Endometrial microvascular endothelial cells (primary cell): ENCODE results near the gene CLRN1. TPM values are rescaled to one million over a fixed set of nuclear protein-coding genes. Genes with fewer than 3 reads are reported as not detected.

Experiments used
- in situ Hi-C: cut with HindIII; loops from 2 replicates; pipeline ENCODE4 v1.10.0; 2017; ENCODE audit warnings: low sequenced_read_pairs, low pct_unique_long_range_greater_than_20kb; ENCODE audit errors: inconsistent ontology term
- total RNA-seq: library from RNA; depleted of rRNA; stranded (reverse); fragments of >200 nt; gene quantifications from one replicate; pipeline ENCODE4 v1.2.3, GENCODE V29; 2015; ENCODE audit errors: inconsistent ontology term

Gene CLRN1
- total RNA-seq, 1 donor from 2014 or later, result not detected

GRCh38 chr3:150985711-150986110 is 13.2 kb upstream of the CLRN1 start:
- in situ Hi-C loops, result no loop called here

GRCh38 chr3:150984066-150984465 is 11.5 kb upstream of the CLRN1 start:
- in situ Hi-C loops, result no loop called here

GRCh38 chr3:150978566-150979148 is 6.1 kb upstream of the CLRN1 start:
- in situ Hi-C loops, result no loop called here

- in situ Hi-C loops, result no loop called here
These were observed 3.5 kb upstream of the CLRN1 start for GRCh38 chr3:150975992-150976368.

- in situ Hi-C loops, result no loop called here
These were observed 2.8 kb upstream of the CLRN1 start for GRCh38 chr3:150975086-150975991.

DNA sequence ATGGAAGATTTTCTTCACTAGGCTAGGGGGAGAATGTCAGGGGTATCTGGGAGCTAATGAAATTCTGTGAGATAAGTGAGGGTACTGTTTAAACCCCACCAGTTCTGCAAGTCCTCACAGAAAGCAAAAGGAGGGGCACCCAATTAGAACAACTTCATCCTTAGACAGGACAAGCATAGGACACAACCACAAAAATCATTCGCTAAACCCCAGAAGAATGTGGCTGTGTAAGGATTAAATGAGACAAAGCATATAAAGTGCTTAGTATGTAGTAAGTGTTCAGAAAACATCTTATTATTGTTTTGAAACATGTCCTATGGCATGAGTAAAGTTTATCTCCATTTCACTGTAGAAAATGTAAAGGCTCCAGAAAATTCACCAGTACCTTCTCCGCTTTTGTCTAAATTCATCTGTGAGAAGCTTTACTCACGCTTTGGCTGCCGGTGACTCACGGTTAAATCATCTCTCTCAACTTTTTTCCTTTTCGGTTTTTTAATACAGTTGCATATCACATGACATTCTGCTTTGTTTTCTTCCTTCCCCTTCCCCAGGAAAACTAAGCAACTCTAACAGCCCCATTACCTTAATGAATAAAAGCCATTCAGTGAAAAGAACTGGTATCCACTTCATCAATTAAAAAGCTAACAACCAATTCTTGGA is 1.7 kb downstream of the CLRN1 start:
- in situ Hi-C loops, result no loop called here

- in situ Hi-C loops, result no loop called here
These were observed 4.0 kb downstream of the CLRN1 start for GRCh38 chr3:150968341-150969035.

DNA sequence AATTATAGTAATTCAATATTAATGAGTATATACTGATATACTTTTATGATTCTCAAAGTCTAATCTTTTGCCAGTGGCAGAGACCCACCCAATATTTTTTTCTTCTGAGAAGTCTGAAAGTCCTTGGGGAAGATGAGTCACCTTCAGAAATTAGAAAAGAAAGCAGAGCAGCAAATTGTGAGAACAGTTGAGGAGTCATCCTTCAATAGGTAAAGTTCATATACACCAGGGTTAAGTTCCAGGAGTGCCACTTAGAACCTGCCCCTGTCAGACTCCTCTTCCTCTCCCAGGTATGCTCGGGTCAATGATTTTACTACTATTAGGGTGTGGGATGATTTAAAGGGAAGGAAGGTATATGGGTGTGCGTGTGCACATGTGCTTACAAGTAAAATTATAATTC is 7.1 kb downstream of the CLRN1 start:
- in situ Hi-C loops, result no loop called here

- in situ Hi-C loops, result no loop called here
These were observed 10.6 kb downstream of the CLRN1 start for GRCh38 chr3:150961949-150962348.

GRCh38 chr3:150960708-150961684 is 11.5 kb downstream of the CLRN1 start:
- in situ Hi-C loops, result no loop called here

- in situ Hi-C loops, result no loop called here
These were observed 13.8 kb downstream of the CLRN1 start for GRCh38 chr3:150958683-150959082.

DNA sequence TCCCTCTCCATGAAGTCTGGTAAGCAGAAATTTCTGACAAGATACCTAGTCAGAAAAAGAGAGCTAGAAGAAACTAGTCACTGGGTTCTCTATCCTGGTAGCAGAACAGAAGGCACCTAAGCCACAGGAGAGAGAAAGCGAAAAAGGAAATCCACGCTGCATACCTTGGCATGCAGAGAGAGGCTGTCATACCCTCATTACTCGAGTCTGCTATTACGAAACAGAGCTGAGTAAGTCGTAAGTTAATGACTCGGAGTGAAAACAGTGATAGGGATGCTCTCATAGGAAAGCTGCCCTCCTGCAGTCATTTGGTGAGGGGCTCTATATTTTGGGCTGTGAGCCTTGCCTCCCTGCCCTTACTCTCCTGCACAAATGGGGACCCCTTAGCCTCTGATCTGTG is 16.2 kb downstream of the CLRN1 start:
- in situ Hi-C loops, result no loop called here

GRCh38 chr3:150951923-150952322 is 20.6 kb downstream of the CLRN1 start:
- in situ Hi-C loops, result no loop called here

GRCh38 chr3:150945226-150946032 is 27.1 kb downstream of the CLRN1 start:
- in situ Hi-C loops, result no loop called here

DNA sequence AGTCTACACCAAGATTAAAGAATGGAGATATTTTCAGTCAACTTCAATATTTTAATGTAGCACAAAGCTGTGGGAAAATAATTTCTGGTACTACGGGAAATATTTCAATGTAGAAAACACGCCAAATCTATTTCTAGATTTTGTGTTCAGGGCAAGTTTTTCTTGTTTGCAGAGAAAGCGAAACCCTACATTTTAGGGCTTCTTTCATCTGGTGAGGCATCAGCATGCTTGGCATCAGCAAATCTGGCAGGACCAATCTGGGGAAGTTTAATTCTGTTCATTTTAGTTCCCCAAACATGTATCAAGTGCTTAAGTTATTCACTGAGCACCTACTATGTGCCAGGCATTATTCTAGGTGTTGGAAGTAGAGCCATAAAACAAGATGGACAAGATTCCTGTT is 30.3 kb downstream of the CLRN1 start:
- in situ Hi-C loops, result no loop called here

DNA sequence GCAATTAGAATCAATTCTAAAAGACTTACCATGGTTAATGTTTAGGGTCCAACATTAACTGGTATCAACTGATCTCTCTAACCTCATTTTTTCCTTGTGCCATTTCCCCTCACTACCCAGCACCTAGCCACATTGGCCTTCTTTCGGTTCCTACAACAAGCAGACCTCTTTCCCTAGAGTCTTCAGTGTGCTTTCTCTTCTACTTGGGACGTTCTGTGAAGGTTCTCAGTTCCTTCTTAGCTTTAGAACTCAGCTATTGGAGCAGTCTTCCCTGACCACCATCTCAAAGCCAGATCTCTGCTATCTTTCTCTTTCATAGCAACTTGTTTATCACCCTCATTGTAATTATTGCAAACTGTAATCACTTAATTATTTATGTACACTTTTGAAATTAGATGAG is 35.8 kb downstream of the CLRN1 start:
- in situ Hi-C loops, result no loop called here

GRCh38 chr3:150933473-150933995 is 39.0 kb downstream of the CLRN1 start:
- in situ Hi-C loops, result no loop called here
